ENCODE results near the gene GALNT17. TPM values are rescaled to one million over a fixed set of nuclear protein-coding genes. Genes with fewer than 3 reads are reported as not detected.

Gene GALNT17
- total RNA-seq, 2 donors from 2014 or later = not detected

GRCh38 chr7:71229148-71229547, 97.2 kb downstream of the GALNT17 start:
- H3K27me3 Mint-ChIP-seq = no peaks in the 10 kb centered on the region
- H3K4me1 Mint-ChIP-seq (ENCODE audit: low read depth in 2 of 2) = no peaks in the 10 kb centered on the region
- H3K36me3 Mint-ChIP-seq = peaks cover 5% of the 10 kb centered on the region
- DNase-seq (ENCODE audit: low spot score) (no peak), ATAC-seq (no peak)
- H3K4me3 Mint-ChIP-seq = no peak overlapping the region
- H3K27ac Mint-ChIP-seq = no peak overlapping the region
- peaks cover 15% of the 10 kb centered on the region for H3K9me3 Mint-ChIP-seq

GRCh38 chr7:71229699-71230098, 97.8 kb downstream of the GALNT17 start:
- Mint-ChIP-seq H3K36me3 (peaks cover 5% of the 10 kb centered on the region), H3K4me1 (ENCODE audit: low read depth in 2 of 2) (no peaks in the 10 kb centered on the region), H3K27ac (no peak overlapping the region), H3K4me3 (no peak overlapping the region), H3K27me3 (no peaks in the 10 kb centered on the region), H3K9me3 (peaks cover 15% of the 10 kb centered on the region)
- ATAC-seq = no peak
- no peak for DNase-seq (ENCODE audit: low spot score)

GRCh38 chr7:71235253-71235652, 103.3 kb downstream of the GALNT17 start:
- Mint-ChIP-seq H3K9me3 (peaks cover 6% of the 10 kb centered on the region), H3K36me3 (no peaks in the 10 kb centered on the region), H3K4me1 (ENCODE audit: low read depth in 2 of 2) (no peaks in the 10 kb centered on the region), H3K27ac (no peak overlapping the region), H3K4me3 (no peak overlapping the region), H3K27me3 (no peaks in the 10 kb centered on the region)
- no peak for DNase-seq (ENCODE audit: low spot score)
- no peak for ATAC-seq

- Mint-ChIP-seq H3K4me1 (ENCODE audit: low read depth in 2 of 2) (no peaks in the 10 kb centered on the region), H3K4me3 (no peak overlapping the region), H3K27me3 (no peaks in the 10 kb centered on the region), H3K36me3 (no peaks in the 10 kb centered on the region), H3K9me3 (peaks cover 3% of the 10 kb centered on the region), H3K27ac (no peak overlapping the region)
- ATAC-seq (no peak), DNase-seq (ENCODE audit: low spot score) (no peak)
Observed at GRCh38 chr7:71236230-71237105, 104.5 kb downstream of the GALNT17 start.

GRCh38 chr7:71237945-71238344, 106.0 kb downstream of the GALNT17 start:
- Mint-ChIP-seq H3K27me3 (no peaks in the 10 kb centered on the region), H3K27ac (no peak overlapping the region), H3K36me3 (no peaks in the 10 kb centered on the region), H3K9me3 (peaks cover 3% of the 10 kb centered on the region), H3K4me1 (ENCODE audit: low read depth in 2 of 2) (no peaks in the 10 kb centered on the region), H3K4me3 (no peak overlapping the region)
- DNase-seq (ENCODE audit: low spot score) (no peak), ATAC-seq (no peak)

DNA sequence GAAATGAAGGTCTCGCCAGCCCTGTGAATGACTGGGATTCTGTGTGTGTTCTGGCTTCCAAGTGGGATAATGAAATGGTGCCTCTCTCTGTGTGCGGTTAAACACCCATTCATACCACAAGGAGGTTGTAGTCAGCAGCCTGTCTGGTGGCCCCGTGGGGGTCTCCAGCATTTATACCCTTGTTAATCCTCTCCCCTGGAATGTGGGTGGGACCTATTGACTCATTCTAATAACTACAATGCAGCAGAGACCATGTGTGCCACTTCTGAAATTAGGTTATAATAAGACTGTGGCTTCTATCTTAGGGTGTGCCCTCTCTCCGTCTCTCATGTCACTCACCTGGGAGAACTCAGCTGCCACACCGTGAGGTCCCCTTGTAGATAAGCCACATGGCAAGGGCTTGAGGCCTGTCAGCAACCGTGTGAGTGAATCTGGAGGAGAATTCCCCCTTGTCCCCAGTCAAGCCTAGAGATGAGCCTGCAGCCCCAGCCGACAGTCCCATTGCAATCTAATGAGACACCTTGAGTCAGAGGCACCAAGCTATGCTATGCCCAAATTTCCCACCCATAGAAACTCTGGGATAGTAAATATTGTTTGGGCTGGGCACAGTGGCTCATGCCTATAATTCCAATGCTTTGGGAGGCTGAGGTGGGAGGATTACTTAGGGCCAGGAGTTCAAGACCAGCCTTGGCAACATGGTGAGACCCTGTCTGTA, 106.8 kb downstream of the GALNT17 start:
- ATAC-seq (no peak), DNase-seq (ENCODE audit: low spot score) (no peak)
- Mint-ChIP-seq H3K9me3 (peaks cover 7% of the 10 kb centered on the region), H3K27me3 (no peaks in the 10 kb centered on the region), H3K4me1 (ENCODE audit: low read depth in 2 of 2) (no peaks in the 10 kb centered on the region), H3K27ac (no peak overlapping the region), H3K36me3 (no peaks in the 10 kb centered on the region), H3K4me3 (no peak overlapping the region)

DNA sequence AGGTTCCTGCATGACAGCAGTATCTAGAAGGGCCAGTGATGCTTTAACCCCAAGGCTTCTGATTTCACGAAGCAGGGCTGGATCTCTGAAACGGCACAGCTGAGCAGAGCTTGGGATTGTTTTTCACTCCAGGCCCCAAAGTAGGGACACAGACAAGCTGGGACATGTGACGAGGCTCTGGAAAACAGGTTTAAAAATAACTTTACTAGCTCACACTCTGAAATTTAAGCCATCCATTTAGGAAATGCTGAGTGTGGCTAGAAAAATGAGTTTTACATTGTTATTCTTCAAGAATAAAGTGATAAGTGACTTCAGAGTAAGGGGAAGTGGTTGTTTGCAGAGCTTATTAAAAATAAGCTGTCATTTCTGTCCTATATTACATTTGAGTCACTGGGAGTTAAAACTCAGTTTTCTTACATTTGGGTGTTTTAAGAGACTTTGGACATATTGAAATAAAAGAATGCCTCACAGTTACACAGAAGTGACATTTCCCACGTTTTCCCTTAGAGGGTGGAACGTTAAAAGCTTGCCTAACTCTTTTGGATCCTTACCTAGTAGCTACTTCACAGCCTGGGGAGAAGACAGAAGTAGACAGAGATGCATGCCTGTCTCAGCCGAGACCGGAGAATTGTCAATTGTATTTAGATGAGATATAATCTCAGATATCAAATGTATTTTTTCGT, 107.8 kb downstream of the GALNT17 start:
- Mint-ChIP-seq H3K36me3 (no peaks in the 10 kb centered on the region), H3K27ac (no peak overlapping the region), H3K27me3 (no peaks in the 10 kb centered on the region), H3K4me3 (no peak overlapping the region), H3K9me3 (peaks cover 12% of the 10 kb centered on the region), H3K4me1 (ENCODE audit: low read depth in 2 of 2) (no peaks in the 10 kb centered on the region)
- ATAC-seq (no peak), DNase-seq (ENCODE audit: low spot score) (no peak)

DNA sequence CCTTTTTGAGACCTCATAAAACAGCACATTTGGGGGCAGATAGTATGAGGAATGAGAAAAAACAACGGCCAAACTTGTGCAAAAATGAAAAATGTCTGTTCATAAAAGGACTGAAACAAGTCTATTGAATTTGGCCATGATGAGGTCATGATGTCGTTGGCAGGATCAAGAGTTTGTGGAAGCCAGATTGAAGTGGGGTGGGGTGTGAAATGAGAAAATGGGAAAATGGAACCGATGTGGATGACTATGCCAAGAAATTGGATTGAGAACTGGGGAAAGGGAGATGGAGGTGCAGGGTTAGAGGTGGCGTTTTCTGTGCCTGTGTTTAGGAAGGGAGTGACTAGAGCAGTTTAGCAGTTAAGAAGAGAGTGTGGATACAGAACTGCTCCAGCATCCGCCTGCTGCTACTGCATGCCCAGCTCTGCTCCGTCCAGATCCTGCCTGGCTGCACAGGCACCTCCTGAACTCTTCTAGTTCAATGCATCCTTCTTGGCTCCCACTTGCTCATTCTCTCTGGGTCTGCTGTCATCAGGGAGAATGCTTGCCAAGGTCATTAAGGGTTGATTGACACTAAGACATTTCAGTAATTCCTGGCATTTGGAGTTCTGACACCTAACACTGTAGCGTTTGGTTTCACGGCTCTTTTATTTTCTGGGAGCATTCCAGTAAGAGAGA, 111.9 kb downstream of the GALNT17 start:
- no peak overlapping the region for H3K4me3 Mint-ChIP-seq
- ATAC-seq = no peak

DNA sequence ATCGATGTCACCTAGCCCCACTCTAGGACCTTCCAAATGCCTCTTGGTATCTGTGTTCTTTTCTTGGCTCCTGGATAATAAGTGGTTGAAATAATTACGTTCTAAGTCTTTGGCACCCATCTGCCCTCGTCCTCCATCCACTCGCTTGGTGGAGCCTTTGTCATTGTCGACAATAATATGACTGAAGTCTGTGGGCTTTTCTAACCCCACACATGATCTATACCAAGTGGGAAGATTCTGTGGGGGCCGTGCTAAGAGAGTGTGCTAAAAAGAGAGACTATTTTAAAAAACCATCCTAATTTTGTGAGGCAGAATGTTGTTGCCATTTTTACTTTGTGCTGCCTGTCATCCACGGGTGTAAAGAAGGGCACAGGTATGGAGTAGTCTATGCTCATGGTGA, 113.1 kb downstream of the GALNT17 start:
- H3K4me1 Mint-ChIP-seq (ENCODE audit: low read depth in 2 of 2) = no peaks in the 10 kb centered on the region
- no peaks in the 10 kb centered on the region for H3K36me3 Mint-ChIP-seq
- H3K27ac Mint-ChIP-seq = no peak overlapping the region
- H3K9me3 Mint-ChIP-seq = peaks cover 14% of the 10 kb centered on the region
- no peak overlapping the region for H3K4me3 Mint-ChIP-seq
- no peak for ATAC-seq
- H3K27me3 Mint-ChIP-seq = no peaks in the 10 kb centered on the region
- no peak for DNase-seq (ENCODE audit: low spot score)

More for the DNA sequence above, 111.9 kb downstream of the GALNT17 start:
- no peak overlapping the region for H3K27ac Mint-ChIP-seq
- H3K27me3 Mint-ChIP-seq = no peaks in the 10 kb centered on the region
- no peaks in the 10 kb centered on the region for H3K4me1 Mint-ChIP-seq (ENCODE audit: low read depth in 2 of 2)
- H3K36me3 Mint-ChIP-seq = no peaks in the 10 kb centered on the region
- peaks cover 14% of the 10 kb centered on the region for H3K9me3 Mint-ChIP-seq
- no peak for DNase-seq (ENCODE audit: low spot score)

- no peaks in the 10 kb centered on the region for H3K36me3 Mint-ChIP-seq
- no peaks in the 10 kb centered on the region for H3K4me1 Mint-ChIP-seq (ENCODE audit: low read depth in 2 of 2)
- DNase-seq (ENCODE audit: low spot score) (no peak), ATAC-seq (no peak)
- no peaks in the 10 kb centered on the region for H3K27me3 Mint-ChIP-seq
- H3K27ac Mint-ChIP-seq = no peak overlapping the region
- no peak overlapping the region for H3K4me3 Mint-ChIP-seq
- H3K9me3 Mint-ChIP-seq = peaks cover 14% of the 10 kb centered on the region
Observed at GRCh38 chr7:71251706-71252105, 119.8 kb downstream of the GALNT17 start.

GRCh38 chr7:71254751-71255150, 122.8 kb downstream of the GALNT17 start:
- ATAC-seq = no peak
- no peaks in the 10 kb centered on the region for H3K27me3 Mint-ChIP-seq
- peaks cover 4% of the 10 kb centered on the region for H3K36me3 Mint-ChIP-seq

DNA sequence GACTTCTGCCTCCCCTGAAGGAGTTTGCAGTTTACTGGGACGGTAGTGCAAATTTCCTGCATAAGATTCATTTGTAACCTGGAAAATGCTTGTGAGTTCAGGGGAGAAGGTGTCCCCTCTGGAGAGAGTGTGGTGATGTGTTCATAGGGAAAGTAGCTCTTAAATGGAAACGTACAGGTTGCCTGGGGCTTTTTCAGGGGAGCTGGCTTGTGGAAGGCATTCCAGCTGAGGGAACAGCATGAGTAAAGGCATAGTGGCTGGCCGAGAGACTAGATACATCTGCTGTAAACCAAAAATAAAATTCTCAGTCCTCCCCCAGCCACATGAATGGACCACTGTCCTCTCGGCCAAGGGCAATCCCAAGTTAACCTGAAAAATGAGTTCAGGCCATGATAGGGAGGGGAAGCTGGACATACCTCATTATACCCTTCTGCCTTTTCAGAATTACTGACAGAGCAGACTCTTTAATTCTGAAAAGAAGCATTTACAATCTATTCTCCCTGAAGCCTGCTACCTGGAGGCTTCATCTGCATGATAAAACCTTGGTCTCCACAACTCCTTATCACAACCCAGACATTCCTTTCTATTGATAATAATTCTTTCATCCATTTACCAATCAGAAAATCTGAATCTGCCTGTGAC, 123.7 kb downstream of the GALNT17 start:
- ATAC-seq = no peak

More at GRCh38 chr7:71254751-71255150, 122.8 kb downstream of the GALNT17 start:
- DNase-seq (ENCODE audit: low spot score) = no peak
- no peak overlapping the region for H3K4me3 Mint-ChIP-seq
- H3K27ac Mint-ChIP-seq = no peak overlapping the region
- no peaks in the 10 kb centered on the region for H3K4me1 Mint-ChIP-seq (ENCODE audit: low read depth in 2 of 2)
- peaks cover 15% of the 10 kb centered on the region for H3K9me3 Mint-ChIP-seq

GRCh38 chr7:71261066-71261465, 129.1 kb downstream of the GALNT17 start:
- DNase-seq (ENCODE audit: low spot score) (no peak), ATAC-seq (no peak)
- Mint-ChIP-seq H3K27ac (no peak overlapping the region), H3K9me3 (peaks cover 14% of the 10 kb centered on the region), H3K36me3 (peaks cover 12% of the 10 kb centered on the region), H3K4me1 (ENCODE audit: low read depth in 2 of 2) (no peaks in the 10 kb centered on the region), H3K27me3 (no peaks in the 10 kb centered on the region), H3K4me3 (no peak overlapping the region)

More for the DNA sequence above, 123.7 kb downstream of the GALNT17 start:
- Mint-ChIP-seq H3K27ac (no peak overlapping the region), H3K36me3 (peaks cover 4% of the 10 kb centered on the region), H3K4me3 (no peak overlapping the region), H3K9me3 (peaks cover 15% of the 10 kb centered on the region), H3K4me1 (ENCODE audit: low read depth in 2 of 2) (no peaks in the 10 kb centered on the region), H3K27me3 (no peaks in the 10 kb centered on the region)
- no peak for DNase-seq (ENCODE audit: low spot score)
